ENCODE data around the gene CCDC197. TPM values are rescaled to one million over a fixed set of nuclear protein-coding genes. Genes with fewer than 3 reads are reported as not detected.

Gene CCDC197
- total RNA-seq, 1 experiment from 2014 or later = not detected

DNA sequence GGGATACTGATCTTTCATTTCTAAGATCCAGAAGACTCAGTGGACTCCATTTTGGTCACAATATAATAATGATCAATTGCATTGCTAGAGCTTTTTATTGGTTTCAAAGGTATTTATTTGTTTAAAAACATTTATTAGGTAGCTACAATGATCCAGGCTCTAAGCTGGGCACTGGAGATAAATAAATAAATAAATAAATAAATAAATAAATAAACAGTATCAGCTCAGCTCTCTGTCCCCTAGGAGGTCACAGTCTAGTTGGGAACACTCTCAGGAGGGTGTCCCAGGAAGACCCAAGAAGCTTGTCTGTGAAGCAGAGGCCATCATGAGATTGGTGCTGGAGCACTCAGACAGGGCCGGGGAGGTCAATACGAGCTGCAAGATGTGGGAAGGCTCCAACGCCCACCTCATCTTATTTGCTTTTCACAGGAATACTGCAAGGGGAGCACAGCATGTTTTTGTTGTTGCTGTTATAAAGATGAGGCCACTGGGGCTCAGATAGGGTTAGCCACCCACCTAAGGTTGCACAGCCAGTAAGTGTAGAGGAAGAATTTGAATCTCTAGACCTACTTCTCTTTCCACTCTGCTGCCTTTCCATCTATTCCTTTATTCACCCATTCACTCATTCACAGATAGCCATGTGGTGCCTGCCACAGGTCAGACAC lies 36.2 kb upstream of the CCDC197 start:
- DNase-seq (ENCODE audit: low read depth) = no peak

GRCh38 chr14:93961620-93962019 lies 35.5 kb upstream of the CCDC197 start:
- no peak for DNase-seq (ENCODE audit: low read depth)

DNA sequence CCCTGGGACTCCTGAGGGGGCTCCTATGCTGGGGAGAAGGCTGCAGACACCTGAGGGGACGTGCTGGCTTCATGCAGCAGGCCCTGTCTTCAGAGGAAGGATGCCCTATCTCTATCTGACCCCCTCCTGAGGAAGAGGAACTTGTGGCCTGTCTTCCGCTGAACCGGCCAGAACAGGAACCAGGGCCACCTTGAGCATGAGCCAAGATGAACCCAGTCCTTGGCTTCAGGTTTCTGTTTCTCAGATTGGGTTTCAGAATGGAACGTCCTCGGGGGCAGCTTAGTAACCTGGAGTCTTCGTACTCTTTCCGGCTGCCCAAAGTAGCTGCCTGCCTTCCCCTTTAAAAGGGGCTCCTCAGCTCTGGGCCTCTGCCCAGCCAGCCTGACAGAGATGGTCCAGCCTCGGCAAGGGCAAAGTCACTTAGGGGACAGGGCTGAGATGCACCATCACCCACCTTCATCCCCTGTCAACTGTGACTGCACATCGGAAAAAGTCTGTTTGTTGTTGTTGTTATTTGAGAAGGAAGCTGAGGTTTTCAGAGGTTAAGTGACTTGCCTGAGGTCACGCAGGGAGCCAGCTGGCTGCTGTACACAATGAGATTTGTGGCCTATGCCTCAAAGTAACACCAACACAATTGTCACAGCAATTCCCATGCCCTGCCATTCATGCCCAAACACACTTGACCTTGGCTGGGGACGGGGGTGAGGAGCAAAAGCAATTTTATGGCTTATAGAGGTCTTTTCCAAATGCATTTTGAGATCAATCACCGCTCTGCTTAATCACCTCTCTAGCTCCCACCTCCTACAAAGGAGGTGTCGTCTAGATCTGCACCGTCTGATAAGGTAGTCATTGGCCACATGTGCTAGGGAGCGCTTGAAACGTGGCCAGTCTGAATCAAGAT lies 34.1 kb upstream of the CCDC197 start:
- peak; percentile 57 for DNase-seq (ENCODE audit: low read depth)

DNA sequence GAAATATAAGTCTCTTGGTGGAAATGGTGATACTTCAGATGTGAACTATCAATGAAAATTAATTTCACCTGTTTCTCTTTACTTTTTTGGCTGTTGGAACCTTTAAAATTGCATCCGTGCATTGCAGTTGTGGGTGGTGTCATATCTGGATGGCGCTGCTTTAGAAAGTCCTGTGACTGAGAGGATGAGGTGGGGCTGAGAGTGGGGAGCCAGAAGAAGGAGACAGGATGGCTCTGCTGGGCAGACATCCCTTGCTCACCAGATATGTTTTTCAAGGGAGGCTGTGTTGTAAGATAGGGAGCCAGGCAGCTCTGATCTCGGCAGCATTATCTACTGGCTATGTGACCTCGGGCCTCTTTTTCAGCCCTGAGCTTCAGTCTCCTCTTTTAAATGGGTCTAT lies 33.4 kb upstream of the CCDC197 start:
- DNase-seq (ENCODE audit: low read depth) = no peak

DNA sequence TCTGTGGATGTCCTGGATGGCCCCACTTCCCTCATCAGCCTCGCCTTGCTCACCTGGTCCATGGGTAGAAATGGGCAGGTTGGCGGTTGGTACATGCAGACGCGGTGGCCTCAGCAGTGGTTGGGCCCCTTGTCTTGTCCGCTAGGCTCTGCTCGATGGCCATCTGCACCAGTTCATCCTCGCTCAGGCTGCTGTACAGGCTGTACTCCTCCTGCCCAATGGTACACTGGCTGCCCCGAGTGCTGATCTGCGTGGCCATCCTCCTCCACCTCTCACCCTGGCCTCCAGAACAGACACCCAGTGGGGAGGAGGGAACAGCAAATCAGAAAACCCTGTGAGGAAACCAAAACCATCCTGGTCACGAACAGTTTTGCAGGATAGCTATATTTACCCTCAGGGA lies 32.8 kb upstream of the CCDC197 start:
- no peak for DNase-seq (ENCODE audit: low read depth)

DNA sequence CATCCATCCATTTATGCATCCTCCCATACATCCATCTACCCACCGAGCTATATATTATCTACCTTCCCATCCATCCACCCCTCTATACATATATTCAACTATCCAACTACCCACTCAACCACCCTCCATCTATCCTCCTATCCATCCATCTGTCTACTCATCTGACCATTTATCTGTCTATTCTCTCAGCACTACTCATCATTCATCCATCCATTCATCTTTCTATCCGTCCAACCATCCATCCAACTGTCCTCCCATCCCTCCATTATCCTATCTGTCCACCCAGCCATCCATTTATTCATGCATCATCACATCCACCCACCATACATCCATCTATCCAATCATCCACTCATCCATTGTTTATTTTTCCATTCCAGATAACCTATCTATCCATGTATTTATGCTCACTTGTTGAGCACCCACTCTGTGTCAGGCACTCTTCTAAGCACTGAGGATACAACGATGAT lies 32.2 kb upstream of the CCDC197 start:
- no peak for DNase-seq (ENCODE audit: low read depth)

- DNase-seq (ENCODE audit: low read depth) = peak; percentile 84
These were observed 31.7 kb upstream of the CCDC197 start for GRCh38 chr14:93965287-93965821.

DNA sequence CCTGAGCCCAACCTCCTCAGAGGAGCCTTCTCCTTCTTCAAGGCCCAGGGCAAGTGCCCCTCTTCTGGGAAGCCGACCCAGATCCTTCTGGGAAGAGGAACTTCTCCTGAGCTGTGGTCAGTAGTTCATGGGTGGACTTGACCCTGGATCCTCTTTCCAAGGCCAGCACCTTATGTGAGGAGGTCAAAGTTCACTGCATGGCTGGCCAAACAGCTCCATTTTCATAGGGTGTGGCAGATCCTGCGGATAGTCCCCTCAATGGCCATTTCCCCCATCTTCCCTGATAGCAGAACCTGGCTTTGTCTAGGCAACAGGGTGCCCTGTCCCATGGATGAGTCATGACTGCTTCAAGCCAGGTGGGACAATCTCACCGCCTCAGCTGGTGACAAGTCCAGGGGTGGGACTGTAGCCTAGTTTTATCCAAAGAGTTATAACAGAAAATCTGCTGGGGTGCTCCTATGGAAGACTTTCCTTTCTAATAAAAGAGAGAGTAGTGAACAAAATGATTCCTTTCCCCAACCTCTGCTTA lies 31.1 kb upstream of the CCDC197 start:
- no peak for DNase-seq (ENCODE audit: low read depth)

DNA sequence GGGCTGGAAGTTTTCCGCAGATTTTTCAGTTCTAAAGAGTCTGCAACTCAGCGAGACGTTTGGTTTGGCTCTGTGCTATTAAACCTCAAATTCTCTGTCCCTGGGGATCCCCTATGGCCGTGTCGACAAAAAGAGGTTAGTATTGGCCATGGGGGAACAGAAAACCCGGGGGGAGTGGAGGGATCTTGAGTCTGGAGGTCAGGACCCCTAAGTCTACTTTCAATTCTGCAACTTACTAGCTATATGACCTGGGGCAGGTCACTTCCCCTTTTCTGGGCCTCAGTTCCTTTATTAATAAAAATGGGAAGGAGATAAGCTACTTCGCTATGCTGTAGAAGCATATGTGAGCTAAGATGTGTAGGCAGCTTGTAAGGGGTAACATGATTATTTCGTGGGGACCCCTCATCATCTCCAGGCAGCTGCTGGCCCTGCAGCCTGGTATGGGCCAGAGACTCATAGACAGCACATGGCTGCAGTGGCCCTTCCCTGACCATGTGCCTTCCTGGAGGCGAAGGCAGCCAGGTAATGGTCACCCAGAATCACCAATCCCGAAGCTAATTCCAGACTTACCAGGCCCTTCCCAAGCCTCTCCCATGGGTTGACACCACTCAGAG lies 29.4 kb upstream of the CCDC197 start:
- no peak for DNase-seq (ENCODE audit: low read depth)

GRCh38 chr14:93969082-93969828 lies 27.8 kb upstream of the CCDC197 start:
- no peak for DNase-seq (ENCODE audit: low read depth)

- DNase-seq (ENCODE audit: low read depth) = no peak
These were observed 26.5 kb upstream of the CCDC197 start for GRCh38 chr14:93970585-93970964.

- peak; percentile 63 for DNase-seq (ENCODE audit: low read depth)
These were observed 26.0 kb upstream of the CCDC197 start for GRCh38 chr14:93970965-93971634.

DNA sequence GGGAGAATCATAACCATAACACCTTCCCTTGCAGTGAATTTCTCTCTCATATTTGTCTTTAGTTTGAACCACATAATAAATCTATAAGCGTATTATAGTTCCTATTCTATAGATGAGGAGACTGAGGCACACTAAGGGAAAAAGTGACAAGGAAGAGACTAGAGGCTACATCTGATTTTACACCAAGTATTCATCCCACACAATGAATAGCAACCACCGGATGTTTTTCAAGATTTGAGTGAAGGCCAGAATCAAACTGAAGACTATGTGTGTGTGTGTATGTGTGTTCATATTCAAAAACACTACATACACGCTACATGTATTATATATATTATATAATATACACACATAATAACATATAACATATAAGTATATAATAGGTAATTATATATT lies 25.5 kb upstream of the CCDC197 start:
- DNase-seq (ENCODE audit: low read depth) = no peak

- DNase-seq (ENCODE audit: low read depth) = no peak
These were observed 24.4 kb upstream of the CCDC197 start for GRCh38 chr14:93972618-93973205.

GRCh38 chr14:93973607-93974006 lies 23.5 kb upstream of the CCDC197 start:
- no peak for DNase-seq (ENCODE audit: low read depth)

DNA sequence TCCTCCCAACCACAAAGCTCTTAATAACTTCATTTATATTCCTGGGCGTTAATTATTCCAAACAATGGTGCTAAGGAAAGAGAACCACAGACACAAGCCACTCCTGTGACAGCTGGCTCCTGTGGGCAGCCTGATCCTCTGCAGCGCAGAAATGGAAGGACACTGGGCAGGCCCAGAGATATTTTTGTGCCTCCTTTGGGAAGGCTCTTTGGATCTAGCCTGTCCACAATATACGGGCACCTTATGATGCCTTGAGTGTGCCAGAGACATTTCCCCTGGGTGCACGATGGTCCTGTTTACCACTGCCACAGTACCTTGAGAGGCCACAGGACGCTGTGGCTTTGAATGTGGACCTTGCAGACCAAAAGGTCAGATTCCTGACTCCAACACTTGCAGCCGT lies 22.8 kb upstream of the CCDC197 start:
- no peak for DNase-seq (ENCODE audit: low read depth)

- no peak for DNase-seq (ENCODE audit: low read depth)
These were observed 22.3 kb upstream of the CCDC197 start for GRCh38 chr14:93974833-93975232.

GRCh38 chr14:93975791-93976476 lies 21.2 kb upstream of the CCDC197 start:
- DNase-seq (ENCODE audit: low read depth) = peak; percentile 43

DNA sequence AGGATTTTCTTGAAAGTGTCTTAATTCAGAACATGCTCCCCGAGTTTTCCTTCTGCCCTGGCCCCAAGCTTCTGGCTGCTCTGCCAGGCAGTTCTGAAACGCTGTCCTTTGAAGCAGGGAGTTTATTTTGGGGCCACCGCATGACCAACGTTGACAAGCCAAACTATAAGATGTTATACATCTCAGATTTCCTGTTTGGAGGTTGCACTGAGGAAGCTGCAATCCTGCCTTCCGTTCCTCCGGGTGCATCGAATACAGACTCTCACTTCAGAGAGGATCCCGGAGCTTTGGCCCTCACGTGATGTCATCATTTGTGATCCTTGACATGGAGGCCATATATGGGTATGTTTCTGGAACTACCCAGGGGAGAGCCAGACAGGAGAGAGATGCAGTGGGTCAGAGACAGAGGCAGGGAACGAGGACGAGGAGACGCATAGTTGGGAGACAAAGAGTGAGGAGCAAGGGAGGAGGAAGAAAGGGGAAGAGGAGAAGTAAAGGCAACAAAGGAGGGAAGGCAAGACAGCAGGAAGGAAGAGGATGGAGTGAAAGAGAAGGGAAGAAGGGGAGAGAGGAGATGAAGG lies 20.5 kb upstream of the CCDC197 start, which contains the start of gene ASB2:
Gene ASB2 (minus strand): TSS at position 94 of the 581 bp plus-strand sequence. CDS start 12,031 bp downstream, outside the sequence.
- DNase-seq (ENCODE audit: low read depth) = peak; percentile 54
